ENCODE results near the gene MYOD1. TPM values are rescaled to one million over a fixed set of nuclear protein-coding genes. Genes with fewer than 3 reads are reported as not detected.

MYOD1 gene
- total RNA-seq, 2 experiments from 2014 or later: not detected

DNA sequence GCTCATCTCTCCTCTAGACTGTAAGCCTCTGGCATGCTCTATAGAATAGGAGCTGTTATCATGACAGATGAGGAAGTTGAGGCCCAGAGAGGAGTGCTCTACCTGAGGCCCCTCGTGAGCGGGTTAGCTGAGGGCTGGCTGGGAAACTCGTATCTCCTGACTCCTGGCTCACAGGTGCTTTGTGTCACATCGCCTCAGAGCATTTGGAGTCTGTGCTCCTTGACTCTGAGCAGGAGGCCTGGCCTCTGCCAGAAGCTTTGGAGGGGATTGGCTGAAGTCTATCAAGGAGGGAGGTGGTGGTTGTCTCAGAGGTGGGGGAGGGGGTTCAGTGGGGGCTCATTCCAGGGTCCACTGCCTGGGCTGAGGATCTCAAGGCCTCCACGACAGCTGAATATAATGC is 22.6 kb downstream of the MYOD1 start:
- Histone ChIP-seq H2AFZ (ENCODE audit: low read length) (no peak overlapping the region), H3K79me2 (ENCODE audit: insufficient read depth, low read depth, low read length) (no peaks in the 10 kb centered on the region), H3K4me2 (ENCODE audit: low read length) (no peak overlapping the region), H3K36me3 (ENCODE audit: insufficient read depth, low read length) (no peaks in the 10 kb centered on the region), H3K27ac (ENCODE audit: low read depth, low read length, poor library complexity, severe bottlenecking) (no peak overlapping the region), H4K20me1 (ENCODE audit: insufficient read depth, low read length) (no peaks in the 10 kb centered on the region), H3K4me3 (ENCODE audit: low read depth, low read length, poor library complexity, severe bottlenecking) (no peak overlapping the region), H3K9me3 (ENCODE audit: low read length) (no peaks in the 10 kb centered on the region), H3K4me1 (ENCODE audit: insufficient read depth, low read length, poor library complexity, severe bottlenecking) (no peaks in the 10 kb centered on the region), H3K9me2 (ENCODE audit: insufficient read depth, low read length) (no peaks in the 10 kb centered on the region)
- intact Hi-C loops (cut with micrococcal nuclease; ENCODE audit: unreplicated experiment): no loop called here
- TF ChIP-seq EZH2phosphoT487 (IDR thresholded peaks at IDR 0.05; ENCODE audit: borderline replicate concordance, low read depth, low read length): no peak
- TF ChIP-seq, protein P1, sequence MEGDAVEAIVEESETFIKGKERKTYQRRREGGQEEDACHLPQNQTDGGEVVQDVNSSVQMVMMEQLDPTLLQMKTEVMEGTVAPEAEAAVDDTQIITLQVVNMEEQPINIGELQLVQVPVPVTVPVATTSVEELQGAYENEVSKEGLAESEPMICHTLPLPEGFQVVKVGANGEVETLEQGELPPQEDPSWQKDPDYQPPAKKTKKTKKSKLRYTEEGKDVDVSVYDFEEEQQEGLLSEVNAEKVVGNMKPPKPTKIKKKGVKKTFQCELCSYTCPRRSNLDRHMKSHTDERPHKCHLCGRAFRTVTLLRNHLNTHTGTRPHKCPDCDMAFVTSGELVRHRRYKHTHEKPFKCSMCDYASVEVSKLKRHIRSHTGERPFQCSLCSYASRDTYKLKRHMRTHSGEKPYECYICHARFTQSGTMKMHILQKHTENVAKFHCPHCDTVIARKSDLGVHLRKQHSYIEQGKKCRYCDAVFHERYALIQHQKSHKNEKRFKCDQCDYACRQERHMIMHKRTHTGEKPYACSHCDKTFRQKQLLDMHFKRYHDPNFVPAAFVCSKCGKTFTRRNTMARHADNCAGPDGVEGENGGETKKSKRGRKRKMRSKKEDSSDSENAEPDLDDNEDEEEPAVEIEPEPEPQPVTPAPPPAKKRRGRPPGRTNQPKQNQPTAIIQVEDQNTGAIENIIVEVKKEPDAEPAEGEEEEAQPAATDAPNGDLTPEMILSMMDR (conservative IDR thresholded peaks at IDR 0.05; ENCODE audit: low read length): no peak
- DNase-seq (ENCODE audit: low spot score): no peak
- no TSS peak for BruUV-seq (replicated peaks)
- POLR2A ChIA-PET: interaction anchor here (0.7 kb wide), 1 partner anchor 552 kb away, joined by 4 read pairs; no protein-coding TSS in a partner anchor
- CTCF ChIA-PET (ENCODE audit: unreplicated experiment): interaction anchor here (0.5 kb wide), 1 partner anchor 839 kb away, joined by 3 read pairs; no protein-coding TSS in a partner anchor

DNA sequence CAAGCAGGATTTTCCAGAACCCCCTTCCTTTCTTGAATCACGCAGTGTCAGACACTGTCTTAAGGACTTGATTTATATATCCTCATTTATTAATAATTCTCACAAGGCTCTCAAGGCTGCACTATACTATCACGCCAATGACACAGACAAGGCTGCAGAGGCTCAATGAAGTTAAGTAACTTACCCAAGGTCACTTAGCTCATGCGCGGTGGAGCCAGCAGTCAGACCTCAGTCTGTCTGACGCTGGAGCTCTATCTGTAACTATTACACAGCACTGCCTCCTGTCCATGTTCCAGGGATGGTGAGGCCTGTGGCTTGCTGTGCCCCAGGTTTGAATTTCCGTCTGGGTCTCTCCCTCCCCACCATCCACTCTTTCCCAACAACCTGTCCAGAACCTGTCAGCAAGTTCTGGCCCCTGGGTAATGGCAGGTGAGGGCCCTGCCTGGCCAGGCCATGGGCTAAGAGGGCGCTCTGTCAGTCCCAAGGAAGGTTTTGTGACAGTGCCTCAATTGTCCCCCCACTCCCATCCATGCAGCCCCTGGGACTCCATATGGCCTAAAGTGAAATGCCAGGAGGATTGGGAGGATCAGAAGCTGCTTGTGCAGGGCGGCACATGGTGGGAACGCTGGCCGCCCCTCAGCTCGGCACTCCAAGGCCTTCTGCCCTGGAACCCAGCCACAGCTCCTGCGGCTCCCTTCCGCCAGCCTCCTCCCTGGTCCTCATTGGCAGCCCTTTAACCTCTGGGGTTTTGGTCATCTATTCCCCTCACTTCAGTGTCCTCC is 23.8 kb downstream of the MYOD1 start:
- H3K9me2 ChIP-seq (ENCODE audit: insufficient read depth, low read length): no peaks in the 10 kb centered on the region
- no peak for TF ChIP-seq EZH2phosphoT487 (IDR thresholded peaks at IDR 0.05; ENCODE audit: borderline replicate concordance, low read depth, low read length)
- TF ChIP-seq, protein P1 (conservative IDR thresholded peaks at IDR 0.05; ENCODE audit: low read length): no peak
- ChIA-PET POLR2A (no interaction called here), CTCF (ENCODE audit: unreplicated experiment) (no interaction called here)
- H2AFZ ChIP-seq (ENCODE audit: low read length): no peak overlapping the region
- BruUV-seq (replicated peaks): no TSS peak
- intact Hi-C loops (cut with micrococcal nuclease; ENCODE audit: unreplicated experiment): no loop called here
- H3K9me3 ChIP-seq (ENCODE audit: low read length): no peaks in the 10 kb centered on the region
- no peak for DNase-seq (ENCODE audit: low spot score)
- H3K4me2 ChIP-seq (ENCODE audit: low read length): no peak overlapping the region
- H3K4me3 ChIP-seq (ENCODE audit: low read depth, low read length, poor library complexity, severe bottlenecking): no peak overlapping the region
- no peaks in the 10 kb centered on the region for H4K20me1 ChIP-seq (ENCODE audit: insufficient read depth, low read length)
- H3K4me1 ChIP-seq (ENCODE audit: insufficient read depth, low read length, poor library complexity, severe bottlenecking): no peaks in the 10 kb centered on the region
- H3K79me2 ChIP-seq (ENCODE audit: insufficient read depth, low read depth, low read length): no peaks in the 10 kb centered on the region
- H3K27ac ChIP-seq (ENCODE audit: low read depth, low read length, poor library complexity, severe bottlenecking): no peak overlapping the region
- H3K36me3 ChIP-seq (ENCODE audit: insufficient read depth, low read length): no peaks in the 10 kb centered on the region

DNA sequence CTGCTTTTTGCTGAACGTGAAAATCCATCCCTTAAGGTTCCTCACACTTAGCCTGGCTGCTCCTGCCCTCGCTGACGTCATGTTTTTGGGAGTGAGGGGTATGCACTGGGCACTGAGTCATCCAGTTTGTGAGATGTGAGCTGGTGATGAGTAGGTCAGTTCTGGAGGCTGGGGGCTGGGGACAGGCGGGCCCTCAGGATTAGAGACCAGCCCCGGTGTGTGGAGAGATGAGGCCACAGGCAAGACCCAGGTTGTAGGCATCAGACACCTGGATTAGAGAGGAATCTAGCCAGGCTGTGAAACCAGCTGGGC is 24.4 kb downstream of the MYOD1 start:
- ChIA-PET POLR2A (interaction anchor here (0.6 kb wide), 1 partner anchor 639 kb away, joined by 3 read pairs; no protein-coding TSS in a partner anchor), CTCF (ENCODE audit: unreplicated experiment) (no interaction called here)
- H3K27ac ChIP-seq (ENCODE audit: low read depth, low read length, poor library complexity, severe bottlenecking): no peak overlapping the region
- no peaks in the 10 kb centered on the region for H4K20me1 ChIP-seq (ENCODE audit: insufficient read depth, low read length)
- no peaks in the 10 kb centered on the region for H3K79me2 ChIP-seq (ENCODE audit: insufficient read depth, low read depth, low read length)
- no peaks in the 10 kb centered on the region for H3K9me3 ChIP-seq (ENCODE audit: low read length)
- TF ChIP-seq, protein P1 (conservative IDR thresholded peaks at IDR 0.05; ENCODE audit: low read length): no peak
- TF ChIP-seq EZH2phosphoT487 (IDR thresholded peaks at IDR 0.05; ENCODE audit: borderline replicate concordance, low read depth, low read length): no peak
- H3K4me2 ChIP-seq (ENCODE audit: low read length): no peak overlapping the region
- no peaks in the 10 kb centered on the region for H3K4me1 ChIP-seq (ENCODE audit: insufficient read depth, low read length, poor library complexity, severe bottlenecking)
- intact Hi-C loops (cut with micrococcal nuclease; ENCODE audit: unreplicated experiment): no loop called here
- no peak overlapping the region for H2AFZ ChIP-seq (ENCODE audit: low read length)
- DNase-seq (ENCODE audit: low spot score): no peak
- H3K9me2 ChIP-seq (ENCODE audit: insufficient read depth, low read length): no peaks in the 10 kb centered on the region
- no peaks in the 10 kb centered on the region for H3K36me3 ChIP-seq (ENCODE audit: insufficient read depth, low read length)
- BruUV-seq (replicated peaks): no TSS peak
- H3K4me3 ChIP-seq (ENCODE audit: low read depth, low read length, poor library complexity, severe bottlenecking): no peak overlapping the region
